ENCODE results near the gene GLUD1.
"Not testable (repeated sequence)": the region's sequence is repeated elsewhere in the genome, so short reads cannot be mapped to it uniquely, and the experiment has no call there.

The GLUD1 gene

GRCh38 chr10:87090779-87091178 lies 3.9 kb downstream of the GLUD1 start:
- DNase-seq (ENCODE audit: low read depth in 2 of 2) = no peak

- no peak for DNase-seq (ENCODE audit: low read depth in 2 of 2)
These were observed 4.9 kb downstream of the GLUD1 start for GRCh38 chr10:87089746-87090145.

GRCh38 chr10:87085537-87085936 lies 9.1 kb downstream of the GLUD1 start:
- DNase-seq (ENCODE audit: low read depth in 2 of 2) = no peak

GRCh38 chr10:87084291-87084782 lies 10.3 kb downstream of the GLUD1 start:
- DNase-seq (ENCODE audit: low read depth in 2 of 2) = not testable (repeated sequence)

- not testable (repeated sequence) for DNase-seq (ENCODE audit: low read depth in 2 of 2)
These were observed 10.9 kb downstream of the GLUD1 start for GRCh38 chr10:87083576-87084290.

- not testable (repeated sequence) for DNase-seq (ENCODE audit: low read depth in 2 of 2)
These were observed 12.4 kb downstream of the GLUD1 start for GRCh38 chr10:87082219-87082618.

- DNase-seq (ENCODE audit: low read depth in 2 of 2) = not testable (repeated sequence)
These were observed 13.1 kb downstream of the GLUD1 start for GRCh38 chr10:87081574-87081973.

GRCh38 chr10:87080621-87081020 lies 14.0 kb downstream of the GLUD1 start:
- DNase-seq (ENCODE audit: low read depth in 2 of 2) = not testable (repeated sequence)

GRCh38 chr10:87079106-87079836 lies 15.4 kb downstream of the GLUD1 start:
- no peak for DNase-seq (ENCODE audit: low read depth in 2 of 2)

GRCh38 chr10:87076421-87076820 lies 18.2 kb downstream of the GLUD1 start:
- DNase-seq (ENCODE audit: low read depth in 2 of 2) = not testable (repeated sequence)

GRCh38 chr10:87072449-87072848 lies 22.2 kb downstream of the GLUD1 start:
- no peak for DNase-seq (ENCODE audit: low read depth in 2 of 2)

- no peak for DNase-seq (ENCODE audit: low read depth in 2 of 2)
These were observed 26.4 kb downstream of the GLUD1 start for GRCh38 chr10:87068281-87068680.

GRCh38 chr10:87066865-87067264 lies 27.8 kb downstream of the GLUD1 start:
- DNase-seq (ENCODE audit: low read depth in 2 of 2) = no peak

GRCh38 chr10:87066178-87066577 lies 28.5 kb downstream of the GLUD1 start:
- DNase-seq (ENCODE audit: low read depth in 2 of 2) = no peak

GRCh38 chr10:87064651-87065050 lies 30.0 kb downstream of the GLUD1 start:
- DNase-seq (ENCODE audit: low read depth in 2 of 2) = no peak

GRCh38 chr10:87060280-87060928 lies 34.2 kb downstream of the GLUD1 start:
- no peak for DNase-seq (ENCODE audit: low read depth in 2 of 2)

- no peak for DNase-seq (ENCODE audit: low read depth in 2 of 2)
These were observed 35.2 kb downstream of the GLUD1 start for GRCh38 chr10:87059401-87059800.

GRCh38 chr10:87058171-87058570 lies 36.5 kb downstream of the GLUD1 start:
- no peak for DNase-seq (ENCODE audit: low read depth in 2 of 2)

GRCh38 chr10:87054373-87055295 lies 40.0 kb downstream of the GLUD1 start:
- no peak for DNase-seq (ENCODE audit: low read depth in 2 of 2)

- DNase-seq (ENCODE audit: low read depth in 2 of 2) = no peak
These were observed 41.0 kb downstream of the GLUD1 start for GRCh38 chr10:87053577-87054181.

GRCh38 chr10:87053111-87053510 lies 41.5 kb downstream of the GLUD1 start:
- DNase-seq (ENCODE audit: low read depth in 2 of 2) = no peak

Measured in stimulated activated CD8-positive, alpha-beta memory T cell treated with anti-CD3 and anti-CD28 coated beads, Interleukin-7, amount 100 ng/mL, for 1 hour (primary cell).